ENCODE data around the gene TSPAN3. TPM values are rescaled to one million over a fixed set of nuclear protein-coding genes. Genes with fewer than 3 reads are reported as not detected.

The TSPAN3 gene
- total and polyA plus RNA-seq, 4 donors, result 339 to 494 (median 450) TPM

DNA sequence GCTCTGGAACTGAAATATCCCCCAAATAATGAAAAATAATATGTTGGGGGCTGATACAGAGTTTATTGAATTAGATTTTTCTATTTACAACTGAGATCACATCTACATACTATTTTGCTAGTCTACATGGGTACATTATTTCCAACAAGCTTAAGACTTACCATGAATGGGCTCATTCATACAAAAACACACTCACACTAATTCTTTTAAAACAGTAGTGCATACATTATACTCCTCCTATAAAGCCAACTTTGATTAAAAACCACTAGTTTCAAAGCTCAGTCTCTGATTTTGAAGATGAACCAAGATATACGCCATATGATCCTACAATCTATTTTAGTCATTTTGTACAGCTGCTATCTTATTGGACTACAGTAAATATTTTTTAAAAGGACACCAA lies 24.9 kb downstream of the TSPAN3 start:
- Histone ChIP-seq H3K27me3 (ENCODE audit: control insufficient read depth in 3 of 3, insufficient read depth in 3 of 3, low read length in 2 of 3) (no peaks in the 10 kb centered on the region), H3K4me1 (ENCODE audit: control insufficient read depth in 5 of 5, insufficient read depth in 5 of 5, low read length in 5 of 5) (peaks cover 0 to 7% (median 0%) of the 10 kb centered on the region in 5 donors), H3K9ac (ENCODE audit: insufficient read depth in 1 of 2, low read length in 2 of 2) (no peak overlapping the region), H3K9me3 (ENCODE audit: control insufficient read depth in 4 of 4, insufficient read depth in 3 of 4, low read length in 3 of 4) (no peaks in the 10 kb centered on the region), H3K36me3 (ENCODE audit: control insufficient read depth in 4 of 4, insufficient read depth in 4 of 4, low read length in 4 of 4) (peaks cover 19 to 54% (median 21%) of the 10 kb centered on the region in 4 donors), H3K27ac (ENCODE audit: low read depth in 1 of 2, low read length in 1 of 2) (no peak overlapping the region), H3K4me3 (no peak overlapping the region)
- TF ChIP-seq, protein P1, sequence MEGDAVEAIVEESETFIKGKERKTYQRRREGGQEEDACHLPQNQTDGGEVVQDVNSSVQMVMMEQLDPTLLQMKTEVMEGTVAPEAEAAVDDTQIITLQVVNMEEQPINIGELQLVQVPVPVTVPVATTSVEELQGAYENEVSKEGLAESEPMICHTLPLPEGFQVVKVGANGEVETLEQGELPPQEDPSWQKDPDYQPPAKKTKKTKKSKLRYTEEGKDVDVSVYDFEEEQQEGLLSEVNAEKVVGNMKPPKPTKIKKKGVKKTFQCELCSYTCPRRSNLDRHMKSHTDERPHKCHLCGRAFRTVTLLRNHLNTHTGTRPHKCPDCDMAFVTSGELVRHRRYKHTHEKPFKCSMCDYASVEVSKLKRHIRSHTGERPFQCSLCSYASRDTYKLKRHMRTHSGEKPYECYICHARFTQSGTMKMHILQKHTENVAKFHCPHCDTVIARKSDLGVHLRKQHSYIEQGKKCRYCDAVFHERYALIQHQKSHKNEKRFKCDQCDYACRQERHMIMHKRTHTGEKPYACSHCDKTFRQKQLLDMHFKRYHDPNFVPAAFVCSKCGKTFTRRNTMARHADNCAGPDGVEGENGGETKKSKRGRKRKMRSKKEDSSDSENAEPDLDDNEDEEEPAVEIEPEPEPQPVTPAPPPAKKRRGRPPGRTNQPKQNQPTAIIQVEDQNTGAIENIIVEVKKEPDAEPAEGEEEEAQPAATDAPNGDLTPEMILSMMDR (IDR thresholded peaks at IDR 0.05; ENCODE audit: control extremely low read depth, extremely low read depth), result no peak
- DNase-seq (no peak), ATAC-seq (ENCODE audit: insufficient read depth, low FRiP score) (no peak)
- whole genome bisulfite sequencing, 2 donors, result 97% methylated on average over 1 of the region's 1 CpG

DNA sequence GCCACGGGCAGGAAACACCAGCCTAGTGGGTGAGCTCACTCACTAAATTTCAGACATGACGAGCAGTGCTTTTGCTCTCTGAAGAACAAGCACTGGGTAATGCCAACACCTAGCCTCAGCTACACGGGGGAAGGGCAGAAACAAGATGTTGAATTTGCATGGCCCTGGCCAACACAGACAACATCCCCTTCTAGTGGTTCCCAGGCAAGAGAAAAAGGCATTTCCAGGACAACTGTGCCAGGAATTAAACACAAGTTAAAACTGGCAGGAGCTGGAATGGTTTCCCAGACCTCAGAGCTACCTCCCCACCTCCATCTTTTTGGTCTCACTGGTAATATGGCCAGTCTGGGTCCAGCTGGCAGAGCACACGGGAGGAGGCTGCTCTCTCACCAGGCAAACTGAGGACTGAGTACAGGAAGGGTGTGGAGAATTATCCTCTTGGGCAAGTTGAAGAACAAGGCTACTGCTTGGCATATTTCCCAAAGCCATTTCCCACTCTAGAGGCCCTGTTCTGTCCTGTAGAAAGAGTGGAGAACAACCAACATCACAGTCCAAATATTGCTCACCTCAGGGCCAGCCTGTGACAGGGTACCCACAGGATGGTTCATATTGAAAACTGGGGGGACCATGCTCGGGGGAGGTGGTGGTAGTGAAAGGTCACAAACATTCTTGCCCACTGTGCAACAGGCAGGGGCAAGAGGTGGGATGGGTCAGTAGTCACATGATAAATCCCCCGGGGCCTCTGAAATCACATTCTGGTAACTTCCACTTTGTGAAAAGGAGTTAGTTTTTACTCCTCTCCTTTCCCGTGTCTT lies 26.5 kb downstream of the TSPAN3 start:
- Histone ChIP-seq H3K27ac (ENCODE audit: low read depth in 1 of 2, low read length in 1 of 2) (no peak overlapping the region), H3K9me3 (ENCODE audit: control insufficient read depth in 4 of 4, insufficient read depth in 3 of 4, low read length in 3 of 4) (no peaks in the 10 kb centered on the region), H3K4me1 (ENCODE audit: control insufficient read depth in 5 of 5, insufficient read depth in 5 of 5, low read length in 5 of 5) (peaks cover 0 to 7% (median 0%) of the 10 kb centered on the region in 5 donors), H3K27me3 (ENCODE audit: control insufficient read depth in 3 of 3, insufficient read depth in 3 of 3, low read length in 2 of 3) (no peaks in the 10 kb centered on the region), H3K36me3 (ENCODE audit: control insufficient read depth in 4 of 4, insufficient read depth in 4 of 4, low read length in 4 of 4) (peaks cover 15 to 43% (median 24%) of the 10 kb centered on the region in 4 donors), H3K9ac (ENCODE audit: insufficient read depth in 1 of 2, low read length in 2 of 2) (no peak overlapping the region), H3K4me3 (no peak overlapping the region)
- no peak for ATAC-seq (ENCODE audit: insufficient read depth, low FRiP score)
- WGBS, 2 donors, result 72 to 78% methylated on average over 7 of the region's 7 CpGs
- TF ChIP-seq, protein P1 (IDR thresholded peaks at IDR 0.05; ENCODE audit: control extremely low read depth, extremely low read depth), result no peak
- no peak for DNase-seq

DNA sequence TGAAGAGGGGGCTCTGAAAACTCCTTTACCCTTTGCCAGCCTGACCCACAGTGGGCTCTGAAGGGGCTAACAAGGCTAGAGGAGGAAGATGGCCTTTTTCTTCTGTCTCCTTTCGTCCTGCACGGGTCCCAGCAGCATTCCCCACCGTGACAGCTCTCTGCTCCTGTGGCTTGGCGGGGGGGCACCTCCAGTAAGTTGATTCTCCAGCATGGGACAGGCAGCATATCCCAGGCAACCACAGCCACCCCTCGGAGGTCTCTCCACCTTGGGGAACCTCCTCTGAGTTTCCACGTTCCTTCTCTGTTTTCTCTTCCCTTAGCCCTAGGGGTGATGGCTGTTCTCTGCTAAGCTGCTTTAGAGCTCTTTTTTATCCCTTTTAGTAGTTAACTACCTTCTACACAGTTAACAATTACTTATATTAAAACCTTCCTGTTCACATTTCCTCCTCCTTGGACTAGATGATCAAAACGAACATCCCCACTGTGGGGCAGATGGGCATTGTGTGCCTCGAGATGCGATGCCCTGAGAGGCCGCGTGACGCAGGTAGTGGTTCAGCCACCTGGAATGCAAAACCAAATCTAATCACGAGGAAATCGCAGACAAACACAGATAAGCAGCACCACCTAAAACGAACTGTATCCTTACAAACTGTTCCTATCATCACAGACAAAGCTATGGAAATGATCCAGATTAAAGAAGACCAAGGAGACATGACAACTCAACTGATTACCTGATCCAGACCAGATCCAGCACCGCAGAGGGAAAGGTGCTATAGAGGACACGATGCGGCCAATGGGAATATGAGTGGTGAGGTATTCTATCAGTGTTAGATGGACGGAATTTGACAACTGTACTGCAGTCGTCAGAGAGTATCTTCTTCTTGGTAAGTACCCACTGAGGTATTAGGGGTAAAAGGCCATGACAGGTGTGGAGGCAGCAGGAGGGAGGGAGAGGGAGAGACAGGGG lies 27.7 kb downstream of the TSPAN3 start:
- Histone ChIP-seq H3K36me3 (ENCODE audit: control insufficient read depth in 4 of 4, insufficient read depth in 4 of 4, low read length in 4 of 4) (peaks cover 15 to 43% (median 27%) of the 10 kb centered on the region in 4 donors), H3K4me3 (no peak overlapping the region), H3K27me3 (ENCODE audit: control insufficient read depth in 3 of 3, insufficient read depth in 3 of 3, low read length in 2 of 3) (no peaks in the 10 kb centered on the region), H3K4me1 (ENCODE audit: control insufficient read depth in 5 of 5, insufficient read depth in 5 of 5, low read length in 5 of 5) (peaks cover 0 to 7% (median 0%) of the 10 kb centered on the region in 5 donors), H3K9ac (ENCODE audit: insufficient read depth in 1 of 2, low read length in 2 of 2) (no peak overlapping the region), H3K27ac (ENCODE audit: low read depth in 1 of 2, low read length in 1 of 2) (no peak overlapping the region), H3K9me3 (ENCODE audit: control insufficient read depth in 4 of 4, insufficient read depth in 3 of 4, low read length in 3 of 4) (no peaks in the 10 kb centered on the region)
- TF ChIP-seq, protein P1 (IDR thresholded peaks at IDR 0.05; ENCODE audit: control extremely low read depth, extremely low read depth), result no peak
- DNase-seq (no peak), ATAC-seq (ENCODE audit: insufficient read depth, low FRiP score) (no peak)
- WGBS, 2 donors, result 86 to 90% methylated on average over 20 of the region's 20 CpGs

Measured in lung (tissue), 12 donors.